Epithelial cell of esophagus (primary cell): ENCODE data around the gene POLDIP2.
"Not testable (repeated sequence)": the region's sequence is repeated elsewhere in the genome, so short reads cannot be mapped to it uniquely, and the experiment has no call there.

ENCODE experiments used
- DNase-seq: peaks from one replicate; pipeline ENCODE4 v3.0.0; 2010; ENCODE audit warnings: low read depth
- H3K4me3 ChIP-seq: 2 replicates; pipeline ENCODE4 v1.5.1; 2011; ENCODE audit warnings: mild to moderate bottlenecking, low read length, control low read depth
- TF ChIP-seq, protein P1 (sequence below): IDR thresholded peaks from 2 replicates; pipeline ENCODE4 v1.5.1; 2011; ENCODE audit warnings: low read depth, mild to moderate bottlenecking, low read length, control low read depth, inconsistent platforms; ENCODE audit not compliant: insufficient read depth; ENCODE audit errors: missing control alignments

Gene POLDIP2

DNA sequence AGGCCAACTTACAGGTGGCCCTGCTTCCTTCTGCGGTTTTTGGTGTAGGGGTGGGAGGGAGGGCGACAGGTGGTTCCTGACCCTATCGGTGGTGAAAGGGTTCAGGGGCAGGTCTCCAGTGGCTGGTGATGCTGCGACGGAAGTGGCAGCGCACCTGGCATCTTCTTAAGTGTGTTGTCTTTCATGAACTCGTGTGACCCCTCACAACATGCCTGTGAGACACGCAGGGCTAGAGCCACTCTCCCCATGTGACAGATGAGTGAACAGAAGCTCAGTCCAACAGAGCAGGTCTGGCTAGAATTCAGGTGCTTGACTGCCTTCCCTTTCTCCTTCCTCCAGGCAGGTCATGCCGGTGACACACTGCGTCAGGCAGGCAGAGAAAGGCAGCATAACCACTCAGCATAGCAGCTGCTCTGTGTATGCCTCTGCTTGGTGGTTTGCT lies 13.8 kb downstream of the POLDIP2 start:
- TF ChIP-seq, protein P1, sequence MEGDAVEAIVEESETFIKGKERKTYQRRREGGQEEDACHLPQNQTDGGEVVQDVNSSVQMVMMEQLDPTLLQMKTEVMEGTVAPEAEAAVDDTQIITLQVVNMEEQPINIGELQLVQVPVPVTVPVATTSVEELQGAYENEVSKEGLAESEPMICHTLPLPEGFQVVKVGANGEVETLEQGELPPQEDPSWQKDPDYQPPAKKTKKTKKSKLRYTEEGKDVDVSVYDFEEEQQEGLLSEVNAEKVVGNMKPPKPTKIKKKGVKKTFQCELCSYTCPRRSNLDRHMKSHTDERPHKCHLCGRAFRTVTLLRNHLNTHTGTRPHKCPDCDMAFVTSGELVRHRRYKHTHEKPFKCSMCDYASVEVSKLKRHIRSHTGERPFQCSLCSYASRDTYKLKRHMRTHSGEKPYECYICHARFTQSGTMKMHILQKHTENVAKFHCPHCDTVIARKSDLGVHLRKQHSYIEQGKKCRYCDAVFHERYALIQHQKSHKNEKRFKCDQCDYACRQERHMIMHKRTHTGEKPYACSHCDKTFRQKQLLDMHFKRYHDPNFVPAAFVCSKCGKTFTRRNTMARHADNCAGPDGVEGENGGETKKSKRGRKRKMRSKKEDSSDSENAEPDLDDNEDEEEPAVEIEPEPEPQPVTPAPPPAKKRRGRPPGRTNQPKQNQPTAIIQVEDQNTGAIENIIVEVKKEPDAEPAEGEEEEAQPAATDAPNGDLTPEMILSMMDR: no peak
- peak; percentile 55 for DNase-seq
- no peak overlapping the region for H3K4me3 ChIP-seq

DNA sequence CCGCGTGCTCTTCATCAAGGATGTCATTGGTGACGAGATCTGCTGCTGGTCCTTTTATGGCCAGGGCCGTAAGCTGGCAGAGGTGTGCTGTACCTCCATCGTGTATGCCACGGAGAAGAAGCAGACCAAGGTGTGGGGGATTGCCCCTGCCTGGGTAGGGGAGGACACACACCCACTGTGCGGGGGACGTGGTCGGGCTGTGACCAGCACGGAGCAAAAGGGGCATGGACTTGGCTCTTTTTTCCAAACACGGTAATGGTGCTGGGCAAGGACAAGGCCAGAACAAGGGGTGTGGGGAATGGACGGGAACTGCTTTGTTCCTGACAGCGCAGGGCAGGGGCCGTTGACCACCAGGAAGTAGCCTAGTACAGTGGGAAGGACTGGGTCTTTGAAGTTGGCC lies 15.0 kb downstream of the POLDIP2 start:
- H3K4me3 ChIP-seq: no peak overlapping the region
- TF ChIP-seq, protein P1: no peak
- no peak for DNase-seq

DNA sequence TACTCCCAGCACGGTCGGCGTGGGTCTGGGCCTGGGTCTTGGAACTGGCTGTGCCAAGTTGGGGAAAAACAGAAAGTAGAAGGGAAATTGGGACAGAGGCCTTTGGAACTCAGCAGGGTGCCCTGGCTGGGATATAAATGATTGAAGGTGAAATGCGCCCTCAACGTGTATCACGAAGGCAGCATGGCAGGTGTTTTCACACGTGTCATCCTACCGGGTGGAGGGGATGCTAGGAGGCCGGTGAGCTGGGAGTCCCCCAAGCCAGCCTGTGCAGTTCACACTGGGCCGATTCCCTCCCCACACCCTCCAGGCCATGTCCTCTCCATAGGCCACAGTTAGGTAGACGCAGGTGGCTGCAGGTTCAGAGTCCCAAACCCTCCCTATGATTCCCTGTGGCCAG lies 15.8 kb downstream of the POLDIP2 start:
- TF ChIP-seq, protein P1: no peak
- DNase-seq: no peak
- H3K4me3 ChIP-seq: no peak overlapping the region

DNA sequence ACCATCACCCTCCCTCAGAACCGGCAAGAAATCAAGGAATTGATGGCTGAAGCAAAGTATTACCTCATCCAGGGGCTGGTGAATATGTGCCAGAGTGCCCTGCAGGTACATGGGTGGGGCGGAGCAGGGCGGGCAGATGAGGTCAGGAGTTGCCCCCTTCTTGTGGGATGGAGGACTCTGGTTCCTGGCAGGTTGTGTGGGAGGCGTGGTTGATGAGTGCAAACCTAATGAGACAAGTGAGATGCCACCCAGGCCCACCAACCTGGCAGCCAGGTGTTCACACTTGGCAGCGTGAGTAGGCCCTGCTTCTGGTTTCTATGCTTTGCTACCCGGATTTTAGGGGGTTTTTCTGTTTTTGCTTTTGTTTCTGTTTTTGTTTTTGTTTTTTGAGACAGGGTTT lies 17.0 kb downstream of the POLDIP2 start:
- TF ChIP-seq, protein P1: no peak
- DNase-seq: no peak
- no peak overlapping the region for H3K4me3 ChIP-seq

DNA sequence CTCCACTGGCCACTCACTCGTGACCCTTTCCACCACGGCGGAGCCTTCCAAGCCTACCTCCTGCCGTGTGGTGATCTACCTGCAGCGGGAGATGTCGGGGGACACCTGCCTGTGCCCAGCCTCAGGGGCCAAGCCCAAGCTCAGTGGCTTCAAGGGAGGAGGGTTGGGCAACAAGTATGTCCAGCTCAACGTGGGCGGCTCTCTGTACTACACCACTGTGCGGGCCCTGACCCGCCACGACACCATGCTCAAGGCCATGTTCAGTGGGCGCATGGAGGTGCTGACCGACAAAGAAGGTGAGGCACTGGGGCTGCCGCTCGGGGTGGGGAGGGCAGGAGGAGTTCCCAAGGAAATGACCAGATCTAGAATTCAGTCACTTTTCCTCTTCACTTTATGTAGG lies 17.9 kb downstream of the POLDIP2 start:
- no peak overlapping the region for H3K4me3 ChIP-seq
- no peak for DNase-seq
- TF ChIP-seq, protein P1: no peak

DNA sequence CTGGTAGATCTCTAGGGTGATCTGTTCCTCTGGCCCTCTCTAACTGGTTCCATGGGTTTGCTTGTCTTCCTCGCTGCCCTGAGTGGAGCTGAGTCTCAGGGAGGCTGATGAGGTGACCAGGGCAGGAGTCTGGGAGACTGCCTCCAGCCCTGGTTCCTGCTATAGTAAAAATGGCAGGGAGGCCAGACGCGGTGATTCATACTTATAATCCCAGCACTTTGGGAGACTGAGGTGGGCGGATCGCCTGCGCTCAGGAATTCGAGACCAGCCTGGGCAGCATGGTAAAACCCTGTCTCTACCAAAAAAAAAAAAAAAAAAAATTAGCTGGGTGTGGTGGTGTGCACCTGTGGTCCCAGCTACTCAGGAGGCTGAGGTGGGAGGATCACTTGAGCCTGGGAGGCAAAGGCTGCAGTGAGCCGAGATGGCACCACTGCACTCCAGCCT lies 18.5 kb downstream of the POLDIP2 start:
- not testable (repeated sequence) for H3K4me3 ChIP-seq
- DNase-seq: peak; percentile 44

DNA sequence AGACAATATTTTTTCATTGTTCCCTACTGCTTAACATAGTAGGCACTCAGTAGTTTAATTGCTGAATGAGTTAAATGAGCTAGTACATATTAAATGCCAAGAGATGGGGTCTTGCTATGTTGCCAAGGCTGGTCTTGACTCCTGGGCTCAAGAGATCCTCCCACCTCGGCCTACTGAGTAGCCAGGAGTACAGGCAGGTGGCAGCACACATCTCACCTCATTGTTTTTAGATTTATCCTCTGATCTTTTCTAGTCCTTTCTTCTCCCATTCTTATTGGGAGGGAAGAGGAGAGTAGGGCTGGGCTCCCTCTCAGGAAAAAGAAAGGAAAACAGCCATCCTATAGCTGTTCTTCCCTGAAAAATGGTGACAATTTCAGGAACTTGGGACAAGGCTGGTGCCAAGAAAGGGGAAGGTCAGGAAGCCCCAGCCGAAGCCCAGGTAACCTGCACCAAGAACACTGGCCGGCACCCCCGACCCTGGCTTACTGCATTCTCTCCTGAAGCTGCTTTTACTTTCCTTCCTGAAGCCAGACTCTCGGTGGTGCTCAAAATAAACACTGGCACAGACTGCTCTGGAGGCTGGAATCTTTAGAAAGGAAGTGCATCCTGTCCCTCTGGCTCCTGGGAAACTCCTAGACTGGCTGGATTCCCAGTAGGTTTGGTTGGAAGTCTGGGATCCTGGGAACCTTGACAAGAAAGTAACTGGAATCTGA lies 19.1 kb downstream of the POLDIP2 start:
- no peak for DNase-seq
- TF ChIP-seq, protein P1: no peak
- no peak overlapping the region for H3K4me3 ChIP-seq
